Activated T-helper 9 cell treated with anti-CD3 and anti-CD28 coated beads, Interleukin-2, amount 50 U/mL, for 16 hours (primary cell): Measurements from ENCODE around the gene PGM3.
"Not testable (repeated sequence)": the region's sequence is repeated elsewhere in the genome, so short reads cannot be mapped to it uniquely, and the experiment has no call there.

Source experiments
- DNase-seq: peaks from one replicate; pipeline ENCODE4 v3.0.0-alpha.2; 2020; ENCODE audit warnings: low read depth

The PGM3 gene

GRCh38 chr6:83192871-83193746 is at the start of gene PGM3, which contains the start of gene RWDD2A:
PGM3 (minus strand) TSS chr6:83193265; CDS start chr6:83191012, 2,253 bp downstream.
RWDD2A (plus strand) TSS chr6:83193357; CDS start chr6:83194452, 1,095 bp downstream.
- DNase-seq = peak; percentile 85

GRCh38 chr6:83231146-83231545 is 38.1 kb upstream of the PGM3 start:
- DNase-seq = no peak

GRCh38 chr6:83226517-83226916 is 33.5 kb upstream of the PGM3 start:
- no peak for DNase-seq

GRCh38 chr6:83221889-83222479 is 28.9 kb upstream of the PGM3 start:
- no peak for DNase-seq

- no peak for DNase-seq
Measured at GRCh38 chr6:83221276-83221675, 28.2 kb upstream of the PGM3 start.

- DNase-seq = no peak
Measured at GRCh38 chr6:83220121-83220520, 27.1 kb upstream of the PGM3 start.

GRCh38 chr6:83218646-83219045 is 25.6 kb upstream of the PGM3 start:
- DNase-seq = no peak

- no peak for DNase-seq
Measured at GRCh38 chr6:83216806-83217205, 23.7 kb upstream of the PGM3 start.

- peak; percentile 14 for DNase-seq
Measured at GRCh38 chr6:83215131-83216047, 22.3 kb upstream of the PGM3 start.

GRCh38 chr6:83202031-83202430 is 9.0 kb upstream of the PGM3 start:
- DNase-seq = no peak

- no peak for DNase-seq
Measured at GRCh38 chr6:83199863-83200225, 6.8 kb upstream of the PGM3 start.

GRCh38 chr6:83199173-83199862 is 6.3 kb upstream of the PGM3 start:
- no peak for DNase-seq

- no peak for DNase-seq
Measured at GRCh38 chr6:83198486-83199172, 5.6 kb upstream of the PGM3 start.

- DNase-seq = peak; percentile 11
Measured at GRCh38 chr6:83193747-83194566, 892 bp upstream of the PGM3 start.

GRCh38 chr6:83192456-83192855 is 609 bp downstream of the PGM3 start:
- DNase-seq = no peak

GRCh38 chr6:83191974-83192373 is 1.1 kb downstream of the PGM3 start:
- DNase-seq = not testable (repeated sequence)

- no peak for DNase-seq
Measured at GRCh38 chr6:83190626-83191025, 2.4 kb downstream of the PGM3 start.

- no peak for DNase-seq
Measured at GRCh38 chr6:83188501-83188900, 4.6 kb downstream of the PGM3 start.

GRCh38 chr6:83185096-83185495 is 8.0 kb downstream of the PGM3 start:
- DNase-seq = no peak

GRCh38 chr6:83183082-83183828 is 9.8 kb downstream of the PGM3 start:
- no peak for DNase-seq
